Keratinocyte (primary cell): Measurements from ENCODE around the gene TBXAS1. TPM values are rescaled to one million over a fixed set of nuclear protein-coding genes. Genes with fewer than 3 reads are reported as not detected.

ENCODE experiments used
- DNase-seq: peaks from one replicate; pipeline ENCODE4 v3.0.0-alpha.2; 2011; ENCODE audit warnings: low read depth, missing footprints, low spot score
- FAIRE-seq: peaks from 2 replicates; lab custom pipeline; 2011; peaks lifted over from hg19 to GRCh38; lab: Jason Lieb, UNC
- H2AFZ ChIP-seq: 2 replicates; pipeline ENCODE4 v1.6.0; 2012; ENCODE audit warnings: low read length, control low read depth, inconsistent platforms; ENCODE audit not compliant: control insufficient read depth
- H3K27ac ChIP-seq: 2 replicates; pipeline ENCODE4 v1.5.1; 2011; ENCODE audit warnings: low read length; ENCODE audit not compliant: control insufficient read depth, insufficient read depth
- H3K27me3 ChIP-seq: 3 replicates; pipeline ENCODE4 v1.6.0; 2011; ENCODE audit warnings: low read length; ENCODE audit not compliant: control insufficient read depth, insufficient read depth; ENCODE audit errors: extremely low read depth
- H3K36me3 ChIP-seq, 2 experiments: 2 replicates in 1 of 2; 3 replicates in 1 of 2; pipeline ENCODE4 v1.5.1; 2011; ENCODE audit warnings: low read length in 2 of 2, mild to moderate bottlenecking in 1 of 2; ENCODE audit not compliant: control insufficient read depth in 2 of 2, insufficient read depth in 2 of 2; ENCODE audit errors: extremely low read depth in 1 of 2
- H3K4me1 ChIP-seq: 3 replicates; pipeline ENCODE4 v1.5.1; 2011; ENCODE audit warnings: low read length; ENCODE audit not compliant: control insufficient read depth, insufficient read depth; ENCODE audit errors: extremely low read depth
- H3K4me2 ChIP-seq: 3 replicates; pipeline ENCODE4 v1.6.0; 2011; ENCODE audit warnings: low read depth, low read length; ENCODE audit not compliant: control insufficient read depth, insufficient read depth; ENCODE audit errors: extremely low read depth
- H3K4me3 ChIP-seq, 3 experiments: fragments of 200-600 bp in 1 of 3; sonication (generic) in 1 of 3; 2 replicates in 2 of 3; 3 replicates in 1 of 3; pipeline ENCODE4 v1.5.1; 2011 to 2016; ENCODE audit warnings: low read length in 3 of 3, mild to moderate bottlenecking in 3 of 3, control low read depth in 2 of 3, inconsistent platforms in 1 of 3, low read depth in 1 of 3, mixed read lengths in 1 of 3, mixed run types in 1 of 3, moderate library complexity in 1 of 3; ENCODE audit not compliant: control insufficient read depth in 2 of 3, insufficient read depth in 2 of 3; ENCODE audit errors: extremely low read depth in 1 of 3
- H3K79me2 ChIP-seq: 2 replicates; pipeline ENCODE4 v1.6.0; 2012; ENCODE audit warnings: low read length; ENCODE audit not compliant: control insufficient read depth, insufficient read depth
- H3K9ac ChIP-seq: 3 replicates; pipeline ENCODE4 v1.6.0; 2011; ENCODE audit warnings: low read length; ENCODE audit not compliant: control insufficient read depth, insufficient read depth; ENCODE audit errors: extremely low read depth
- H3K9me1 ChIP-seq: 3 replicates; pipeline ENCODE4 v1.6.0; 2011; ENCODE audit warnings: low read length; ENCODE audit not compliant: control insufficient read depth, insufficient read depth; ENCODE audit errors: extremely low read depth
- H3K9me3 ChIP-seq: 2 replicates; pipeline ENCODE4 v1.5.1; 2012; ENCODE audit warnings: low read depth, low read length; ENCODE audit not compliant: control insufficient read depth
- H4K20me1 ChIP-seq: 3 replicates; pipeline ENCODE4 v1.6.0; 2011; ENCODE audit warnings: low read length; ENCODE audit not compliant: control insufficient read depth, insufficient read depth; ENCODE audit errors: extremely low read depth
- CTCF ChIP-seq, 3 experiments: IDR thresholded peaks in 1 of 3; conservative IDR thresholded peaks in 1 of 3; optimal IDR thresholded peaks in 1 of 3; 2 replicates in 2 of 3; 3 replicates in 1 of 3; pipeline versions ENCODE3 to v1.5.1; 2011; ENCODE audit warnings: low read length in 3 of 3, mild to moderate bottlenecking in 3 of 3, moderate library complexity in 2 of 3, control low read depth in 1 of 3, inconsistent platforms in 1 of 3; ENCODE audit not compliant: insufficient read depth in 2 of 3; ENCODE audit errors: extremely low read depth in 1 of 3
- EZH2 ChIP-seq: IDR thresholded peaks from one replicate; pipeline ENCODE4 v1.6.1; 2012; ENCODE audit warnings: inconsistent platforms, mild to moderate bottlenecking, low read length, moderate library complexity
- dilution Hi-C: fragments of 300-500 bp; cut with MboI; formaldehyde crosslinking; loops from one replicate; pipeline ENCODE4 v1.7.0; 2020; ENCODE audit warnings: low sequenced_read_pairs; ENCODE audit not compliant: extremely low pct_ligation_motif_present
- polyA plus RNA-seq, 5 experiments: library from polyadenylated mRNA; depleted of rRNA in 3 of 5; stranded (reverse) in 3 of 5; stranded (forward) in 1 of 5; unstranded in 1 of 5; fragments of >200 nt; gene quantifications; 1 replicate in 1 of 5; 2 replicates in 3 of 5; 3 replicates in 1 of 5; pipeline versions ENCODE4 v1.2.1 to v1.2.3, GENCODE V29; 2011 to 2012; ENCODE audit warnings: missing spikeins in 2 of 5, low read depth in 1 of 5, low replicate concordance in 1 of 5

Gene TBXAS1
- polyA plus RNA-seq, 1 donor (not counting 4 experiments of a cell fraction or from before 2014, with no cell fraction given) = 2.9 TPM

GRCh38 chr7:139982927-139983920 is 154.2 kb downstream of the TBXAS1 start:
- Histone ChIP-seq H3K4me1 (no peaks in the 10 kb centered on the region), H3K4me2 (no peak overlapping the region), H3K9ac (no peak overlapping the region), H3K27me3 (peaks cover 5% of the 10 kb centered on the region), H3K79me2 (no peaks in the 10 kb centered on the region), H4K20me1 (no peaks in the 10 kb centered on the region), H3K4me3 (no peak overlapping the region), H3K27ac (no peak overlapping the region), H3K9me1 (no peaks in the 10 kb centered on the region), H2AFZ (no peak overlapping the region), H3K36me3 (no peaks in the 10 kb centered on the region), H3K9me3 (no peaks in the 10 kb centered on the region)
- dilution Hi-C loops = no loop called here
- no peak for TF ChIP-seq EZH2
- DNase-seq (no peak), FAIRE-seq (no peak)

- no peak for FAIRE-seq
- dilution Hi-C loops = no loop called here
- H3K4me2 ChIP-seq = no peak overlapping the region
Measured at GRCh38 chr7:139984642-139985539, 155.8 kb downstream of the TBXAS1 start.

More at GRCh38 chr7:139984642-139985539, 155.8 kb downstream of the TBXAS1 start:
- no peak for DNase-seq
- H3K27me3 ChIP-seq = peaks cover 5% of the 10 kb centered on the region
- H3K27ac ChIP-seq = no peak overlapping the region
- H2AFZ ChIP-seq = no peak overlapping the region
- no peaks in the 10 kb centered on the region for H4K20me1 ChIP-seq
- H3K9me3 ChIP-seq = no peaks in the 10 kb centered on the region
- H3K36me3 ChIP-seq = no peaks in the 10 kb centered on the region
- no peaks in the 10 kb centered on the region for H3K4me1 ChIP-seq
- no peaks in the 10 kb centered on the region for H3K9me1 ChIP-seq
- no peak overlapping the region for H3K9ac ChIP-seq
- TF ChIP-seq EZH2 (no peak), CTCF (optimal IDR thresholded peaks at IDR 0.05 in 1 of 3, IDR thresholded peaks at IDR 0.05 in 1 of 3, conservative IDR thresholded peaks at IDR 0.05 in 1 of 3; ENCODE audit: extremely low read depth in 1 of 3, insufficient read depth in 2 of 3, low read length in 3 of 3) (no peak)
- H3K79me2 ChIP-seq = no peaks in the 10 kb centered on the region
- H3K4me3 ChIP-seq = no peak overlapping the region
